Vagina (tissue), 2 donors: Measurements from ENCODE around the gene OR56A5. TPM values are rescaled to one million over a fixed set of nuclear protein-coding genes. Genes with fewer than 3 reads are reported as not detected.

Experiments used
- DNase-seq, 2 donors: peaks; one replicate each; pipeline ENCODE4 v3.0.0-alpha.2; 2017; ENCODE audit errors: extremely low spot score in 2 of 2
- H3K27ac ChIP-seq: fragments of 200-600 bp; sonication (generic); one replicate; pipeline ENCODE4 v1.5.1; 2019
- H3K27me3 ChIP-seq: fragments of 200-600 bp; sonication (generic); one replicate; pipeline ENCODE4 v1.5.1; 2019
- H3K36me3 ChIP-seq, 2 donors: fragments of 200-600 bp; sonication (generic); one replicate each; pipeline ENCODE4 v1.5.1; 2017 to 2019
- H3K4me1 ChIP-seq: fragments of 200-600 bp; sonication (generic); one replicate; pipeline ENCODE4 v1.5.1; 2019
- H3K4me3 ChIP-seq, 2 donors: fragments of 200-600 bp; sonication (generic); 1 replicate in 1 of 2; 2 replicates in 1 of 2; pipeline ENCODE4 v1.5.1; 2016 to 2019
- H3K9me3 ChIP-seq: fragments of 200-600 bp; sonication (generic); one replicate; pipeline ENCODE4 v1.5.1; 2019
- POLR2A ChIP-seq, 2 donors: fragments of 450-650 bp; IDR thresholded peaks; one replicate each; pipeline ENCODE4 v1.6.1; 2017; ENCODE audit warnings: antibody characterized with exemption in 2 of 2, mild to moderate bottlenecking in 2 of 2, moderate library complexity in 2 of 2
- POLR2AphosphoS5 ChIP-seq, 2 donors: sonication (generic); formaldehyde crosslinking; IDR thresholded peaks; one replicate each; pipeline ENCODE4 v1.9.0; 2017; ENCODE audit warnings: antibody characterized with exemption in 2 of 2, mild to moderate bottlenecking in 2 of 2, low read depth in 1 of 2; ENCODE audit not compliant: insufficient read depth in 1 of 2
- intact Hi-C: fragments of 100-400 bp; cut with DNase I; formaldehyde crosslinking; loops from one replicate; pipeline ENCODE4 v1.15.1; 2023
- total RNA-seq: library from RNA; depleted of rRNA; stranded (reverse); fragments of >200 nt; gene quantifications from one replicate; pipeline ENCODE4 v1.2.3, GENCODE V29; 2016
- TF ChIP-seq, protein P1 (sequence below), 3 experiments: fragments of 450-650 bp in 2 of 3; fragments of 200-600 bp in 1 of 3; sonication (generic) in 1 of 3; IDR thresholded peaks; one replicate each; pipeline ENCODE4 v1.5.1; 2017 to 2019; ENCODE audit warnings: antibody characterized with exemption in 3 of 3, mild to moderate bottlenecking in 2 of 3, moderate library complexity in 2 of 3

OR56A5 gene
- not detected for total RNA-seq

GRCh38 chr11:5968394-5968793, at the start of gene OR56A5:
OR56A5 (minus strand) TSS chr11:5968494; CDS start chr11:5968494, 0 bp downstream.
- Histone ChIP-seq H3K4me3 (no peak within 1 kb of the TSS), H3K36me3 (no peaks in the 10 kb centered on the region), H3K9me3 (peaks cover 3% of the 10 kb centered on the region), H3K4me1 (no peaks in the 10 kb centered on the region), H3K27me3 (no peaks in the 10 kb centered on the region), H3K27ac (no peak within 1 kb of the TSS)
- no peak for DNase-seq
- intact Hi-C loops: no loop called here
- TF ChIP-seq POLR2AphosphoS5 (IDR thresholded peaks at IDR 0.05; ENCODE audit: insufficient read depth in 1 of 2, low read depth in 1 of 2): no peak
- TF ChIP-seq POLR2A (IDR thresholded peaks at IDR 0.05): no peak
- TF ChIP-seq, protein P1, sequence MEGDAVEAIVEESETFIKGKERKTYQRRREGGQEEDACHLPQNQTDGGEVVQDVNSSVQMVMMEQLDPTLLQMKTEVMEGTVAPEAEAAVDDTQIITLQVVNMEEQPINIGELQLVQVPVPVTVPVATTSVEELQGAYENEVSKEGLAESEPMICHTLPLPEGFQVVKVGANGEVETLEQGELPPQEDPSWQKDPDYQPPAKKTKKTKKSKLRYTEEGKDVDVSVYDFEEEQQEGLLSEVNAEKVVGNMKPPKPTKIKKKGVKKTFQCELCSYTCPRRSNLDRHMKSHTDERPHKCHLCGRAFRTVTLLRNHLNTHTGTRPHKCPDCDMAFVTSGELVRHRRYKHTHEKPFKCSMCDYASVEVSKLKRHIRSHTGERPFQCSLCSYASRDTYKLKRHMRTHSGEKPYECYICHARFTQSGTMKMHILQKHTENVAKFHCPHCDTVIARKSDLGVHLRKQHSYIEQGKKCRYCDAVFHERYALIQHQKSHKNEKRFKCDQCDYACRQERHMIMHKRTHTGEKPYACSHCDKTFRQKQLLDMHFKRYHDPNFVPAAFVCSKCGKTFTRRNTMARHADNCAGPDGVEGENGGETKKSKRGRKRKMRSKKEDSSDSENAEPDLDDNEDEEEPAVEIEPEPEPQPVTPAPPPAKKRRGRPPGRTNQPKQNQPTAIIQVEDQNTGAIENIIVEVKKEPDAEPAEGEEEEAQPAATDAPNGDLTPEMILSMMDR (IDR thresholded peaks at IDR 0.05): no peak

DNA sequence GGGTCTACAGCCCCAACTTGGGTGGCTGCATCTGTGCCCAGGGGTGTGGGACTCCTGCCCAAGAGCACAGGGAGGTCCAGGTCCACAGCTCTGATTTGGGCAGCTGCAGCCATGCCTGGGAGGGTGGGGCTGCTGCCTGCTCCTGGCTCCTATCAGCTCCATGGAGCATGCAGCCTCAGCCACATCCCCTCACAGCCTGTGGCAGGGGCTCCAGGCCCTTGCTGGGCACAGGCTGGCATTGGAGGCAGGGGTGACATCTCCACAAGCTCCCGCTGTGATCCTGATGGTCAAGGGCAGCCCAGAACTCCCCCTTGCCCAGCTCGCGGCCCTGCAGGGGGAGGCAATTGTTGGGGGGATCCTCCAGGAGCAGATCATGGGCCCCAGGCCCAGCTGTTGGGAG, 44.7 kb upstream of the OR56A5 start:
- TF ChIP-seq POLR2AphosphoS5 (IDR thresholded peaks at IDR 0.05; ENCODE audit: insufficient read depth in 1 of 2, low read depth in 1 of 2) (no peak), POLR2A (IDR thresholded peaks at IDR 0.05) (no peak)
- TF ChIP-seq, protein P1 (IDR thresholded peaks at IDR 0.05): no peak
- Histone ChIP-seq H3K4me3 (no peak overlapping the region), H3K4me1 (no peaks in the 10 kb centered on the region), H3K9me3 (no peaks in the 10 kb centered on the region), H3K27me3 (no peaks in the 10 kb centered on the region), H3K27ac (no peak overlapping the region), H3K36me3 (no peaks in the 10 kb centered on the region)
- intact Hi-C loops: no loop called here
- DNase-seq: no peak

GRCh38 chr11:6012035-6012668, 43.9 kb upstream of the OR56A5 start:
- no peak overlapping the region for H3K4me3 ChIP-seq
- no peaks in the 10 kb centered on the region for H3K9me3 ChIP-seq
- H3K36me3 ChIP-seq: no peaks in the 10 kb centered on the region
- intact Hi-C loops: no loop called here
- no peaks in the 10 kb centered on the region for H3K27me3 ChIP-seq
- no peaks in the 10 kb centered on the region for H3K4me1 ChIP-seq
- TF ChIP-seq POLR2AphosphoS5 (IDR thresholded peaks at IDR 0.05; ENCODE audit: insufficient read depth in 1 of 2, low read depth in 1 of 2) (no peak), POLR2A (IDR thresholded peaks at IDR 0.05) (no peak)
- TF ChIP-seq, protein P1 (IDR thresholded peaks at IDR 0.05): no peak
- no peak for DNase-seq
- H3K27ac ChIP-seq: no peak overlapping the region

DNA sequence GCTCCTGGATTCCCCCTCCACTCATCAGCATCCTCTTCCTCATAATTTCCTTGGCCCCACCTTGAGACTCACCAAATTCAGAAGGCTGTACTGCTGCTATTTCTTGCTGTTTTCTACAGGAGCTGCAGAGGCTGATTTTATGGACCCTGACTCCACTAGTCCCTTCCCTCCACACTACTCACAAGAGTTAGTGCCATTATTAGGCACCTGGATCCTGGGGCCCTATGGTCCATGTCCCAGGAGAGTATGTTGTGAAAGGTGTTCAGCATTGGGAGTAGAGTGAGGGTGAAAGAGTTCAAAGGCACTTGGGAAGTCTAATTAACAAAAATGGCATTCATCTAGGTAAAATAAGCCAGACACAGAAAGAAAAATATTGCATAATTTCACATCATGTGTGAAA, 38.6 kb upstream of the OR56A5 start, which contains the start of gene OR56A4:
Gene OR56A4, minus strand, starts transcription at position 101 of the 400 bp plus-strand sequence. CDS start 3,954 bp downstream, outside the sequence.
- TF ChIP-seq, protein P1 (IDR thresholded peaks at IDR 0.05): no peak
- TF ChIP-seq POLR2A (IDR thresholded peaks at IDR 0.05): no peak
- TF ChIP-seq POLR2AphosphoS5 (IDR thresholded peaks at IDR 0.05; ENCODE audit: insufficient read depth in 1 of 2, low read depth in 1 of 2): no peak
- no peaks in the 10 kb centered on the region for H3K27me3 ChIP-seq

DNA sequence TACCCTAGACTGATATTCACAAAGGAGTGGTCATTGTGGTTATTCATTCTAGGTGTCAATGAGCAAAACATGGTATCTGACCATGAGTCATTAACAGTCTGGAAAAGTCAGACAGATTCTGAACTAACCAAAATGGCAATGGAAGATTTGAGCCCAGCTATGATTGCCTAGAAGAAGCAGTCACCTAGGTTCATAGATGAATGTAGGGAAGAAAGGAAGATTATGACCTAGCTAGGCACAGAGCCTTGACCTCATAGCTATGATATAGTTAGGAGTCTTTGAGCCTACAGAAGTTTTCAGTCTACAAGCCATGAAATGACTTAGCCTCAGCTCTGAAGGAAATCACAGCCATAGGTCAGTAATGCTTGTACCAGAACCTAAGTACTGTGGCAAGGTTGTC, 38.1 kb upstream of the OR56A5 start:
- Histone ChIP-seq H3K36me3 (no peaks in the 10 kb centered on the region), H3K4me3 (no peak overlapping the region), H3K9me3 (no peaks in the 10 kb centered on the region), H3K4me1 (no peaks in the 10 kb centered on the region), H3K27me3 (no peaks in the 10 kb centered on the region), H3K27ac (no peak overlapping the region)
- intact Hi-C loops: no loop called here
- TF ChIP-seq, protein P1 (IDR thresholded peaks at IDR 0.05): no peak
- TF ChIP-seq POLR2AphosphoS5 (IDR thresholded peaks at IDR 0.05; ENCODE audit: insufficient read depth in 1 of 2, low read depth in 1 of 2) (no peak), POLR2A (IDR thresholded peaks at IDR 0.05) (no peak)
- DNase-seq: no peak

More for the DNA sequence above, 38.6 kb upstream of the OR56A5 start, which contains the start of gene OR56A4:
- H3K27ac ChIP-seq: no peak within 1 kb of the TSS
- intact Hi-C loops: no loop called here
- DNase-seq: no peak
- H3K4me1 ChIP-seq: no peaks in the 10 kb centered on the region
- no peaks in the 10 kb centered on the region for H3K9me3 ChIP-seq
- H3K4me3 ChIP-seq: no peak within 1 kb of the TSS
- H3K36me3 ChIP-seq: no peaks in the 10 kb centered on the region
